GM12878 (cell line): ENCODE measurements around the gene WFDC12. TPM values are rescaled to one million over a fixed set of nuclear protein-coding genes. Genes with fewer than 3 reads are reported as not detected.

Experiments
- KLF5 ChIP-seq: fragments of 450-650 bp; IDR thresholded peaks from 2 replicates; pipeline ENCODE4 v1.6.1; 2014; ENCODE audit warnings: mild to moderate bottlenecking; ENCODE audit not compliant: partially characterized antibody
- polyA plus RNA-seq, 11 experiments: library from polyadenylated mRNA; depleted of rRNA in 4 of 11; unstranded in 6 of 11; stranded (reverse) in 5 of 11; fragments of >200 nt; fragmentation: Nextera tagmentation in 4 of 11; fragmentation: Illumina TruSeq in 1 of 11; extraction: Ambion mirVana in 4 of 11; extraction: Trizol in 1 of 11; gene quantifications; 1 replicate in 1 of 11; 2 replicates in 10 of 11; pipeline versions ENCODE4 v1.2.1 to v1.2.3, GENCODE V29; 2011 to 2016; ENCODE audit warnings: inconsistent platforms in 2 of 11, missing spikeins in 2 of 11, low read depth in 1 of 11
- total RNA-seq, 4 experiments: library from RNA; depleted of rRNA in 3 of 4; stranded (reverse); fragments of >200 nt in 3 of 4; fragmentation: Illumina TruSeq in 1 of 4; extraction: Trizol in 1 of 4; gene quantifications; 2 replicates each; pipeline versions ENCODE4 v1.2.1 to v1.2.3, GENCODE V29; 2013 to 2021
- TF ChIP-seq, protein P1 (sequence below), 3 experiments: IDR thresholded peaks in 2 of 3; conservative IDR thresholded peaks in 1 of 3; 2 replicates each; pipeline ENCODE4 v1.5.1; 2011; ENCODE audit warnings: low read depth in 3 of 3, low read length in 3 of 3, mild to moderate bottlenecking in 3 of 3, control low read depth in 2 of 3, moderate library complexity in 2 of 3, inconsistent platforms in 1 of 3, mixed read lengths in 1 of 3; ENCODE audit not compliant: control insufficient read depth in 2 of 3, insufficient read depth in 1 of 3; ENCODE audit errors: extremely low read depth in 1 of 3

Gene WFDC12
- total and polyA plus RNA-seq, 10 of the 15 experiments (the other 5 are each of a cell fraction or from before 2014, with no cell fraction given): not detected

DNA sequence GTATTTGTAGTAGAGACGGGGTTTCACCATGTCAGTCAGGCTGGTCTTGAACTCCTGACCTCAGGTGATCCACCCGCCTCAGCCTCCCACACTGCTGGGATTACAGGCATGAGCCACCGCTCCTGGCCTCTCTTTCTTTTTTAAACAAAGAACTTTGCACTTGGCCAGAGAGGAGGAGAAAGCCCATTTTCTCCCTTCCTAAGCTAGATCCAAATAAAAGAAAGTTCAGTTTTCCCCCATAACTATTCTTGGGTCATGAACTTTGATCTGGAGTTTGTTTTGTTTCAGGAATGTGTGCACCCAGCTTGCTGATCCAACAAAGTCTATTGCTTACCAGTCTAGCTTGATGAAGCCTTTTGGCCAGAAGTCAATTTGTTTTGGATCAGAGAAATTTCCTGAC, 46.7 kb downstream of the WFDC12 start (continued):
- TF ChIP-seq, protein P1, sequence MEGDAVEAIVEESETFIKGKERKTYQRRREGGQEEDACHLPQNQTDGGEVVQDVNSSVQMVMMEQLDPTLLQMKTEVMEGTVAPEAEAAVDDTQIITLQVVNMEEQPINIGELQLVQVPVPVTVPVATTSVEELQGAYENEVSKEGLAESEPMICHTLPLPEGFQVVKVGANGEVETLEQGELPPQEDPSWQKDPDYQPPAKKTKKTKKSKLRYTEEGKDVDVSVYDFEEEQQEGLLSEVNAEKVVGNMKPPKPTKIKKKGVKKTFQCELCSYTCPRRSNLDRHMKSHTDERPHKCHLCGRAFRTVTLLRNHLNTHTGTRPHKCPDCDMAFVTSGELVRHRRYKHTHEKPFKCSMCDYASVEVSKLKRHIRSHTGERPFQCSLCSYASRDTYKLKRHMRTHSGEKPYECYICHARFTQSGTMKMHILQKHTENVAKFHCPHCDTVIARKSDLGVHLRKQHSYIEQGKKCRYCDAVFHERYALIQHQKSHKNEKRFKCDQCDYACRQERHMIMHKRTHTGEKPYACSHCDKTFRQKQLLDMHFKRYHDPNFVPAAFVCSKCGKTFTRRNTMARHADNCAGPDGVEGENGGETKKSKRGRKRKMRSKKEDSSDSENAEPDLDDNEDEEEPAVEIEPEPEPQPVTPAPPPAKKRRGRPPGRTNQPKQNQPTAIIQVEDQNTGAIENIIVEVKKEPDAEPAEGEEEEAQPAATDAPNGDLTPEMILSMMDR (IDR thresholded peaks at IDR 0.05 in 2 of 3, conservative IDR thresholded peaks at IDR 0.05 in 1 of 3; ENCODE audit: control insufficient read depth in 2 of 3, extremely low read depth in 1 of 3, insufficient read depth in 1 of 3, low read depth in 3 of 3, low read length in 3 of 3): no peak
- no peak for TF ChIP-seq KLF5

Other genes starting within 250 kb of the WFDC12 start
Only the 7 nearest of the 14 such genes appear.
- gene STK4, start 158.0 kb downstream of the WFDC12 start, total RNA-seq (2014; rRNA removed): 86.8 and 97.8 TPM in 2 replicates
- 107 and 108 TPM in 2 replicates for gene STK4, start 158.0 kb downstream of the WFDC12 start, total RNA-seq (2014; rRNA removed; fragmentation: Illumina TruSeq; extraction: Trizol)
- 96.2 and 101 TPM in 2 replicates for gene STK4, start 158.0 kb downstream of the WFDC12 start, total RNA-seq (2021)
- gene STK4, start 158.0 kb downstream of the WFDC12 start, polyA plus RNA-seq (2011; rRNA removed): 92.6 and 122 TPM in 2 replicates
- gene STK4, start 158.0 kb downstream of the WFDC12 start, polyA plus RNA-seq (2014; fragmentation: Illumina TruSeq; extraction: Trizol): 84.9 and 101 TPM in 2 replicates
- 10 to 100 TPM; 24.0 to 51.4 TPM for gene STK4, start 158.0 kb downstream of the WFDC12 start, polyA plus RNA-seq (2014; fragmentation: Nextera tagmentation; extraction: Ambion mirVana)
- 59.8 and 68.0 TPM in 2 replicates for gene STK4, start 158.0 kb downstream of the WFDC12 start, polyA plus RNA-seq (2014; rRNA removed)
- gene STK4, start 158.0 kb downstream of the WFDC12 start, polyA plus RNA-seq (2016; fragmentation: Nextera tagmentation; extraction: Ambion mirVana): 100 to 1,000 TPM; 123 to 135 TPM
- not detected in 2 replicates for gene KCNS1, start 23.3 kb downstream of the WFDC12 start, total RNA-seq (2014; rRNA removed)
- not detected in 2 replicates for gene KCNS1, start 23.3 kb downstream of the WFDC12 start, total RNA-seq (2014; rRNA removed; fragmentation: Illumina TruSeq; extraction: Trizol)
- gene KCNS1, start 23.3 kb downstream of the WFDC12 start, total RNA-seq (2021): not detected in 2 replicates
- gene KCNS1, start 23.3 kb downstream of the WFDC12 start, polyA plus RNA-seq (2011; rRNA removed): not detected in 2 replicates
- not detected in 2 replicates for gene KCNS1, start 23.3 kb downstream of the WFDC12 start, polyA plus RNA-seq (2014; fragmentation: Illumina TruSeq; extraction: Trizol)
- gene KCNS1, start 23.3 kb downstream of the WFDC12 start, polyA plus RNA-seq (2014; fragmentation: Nextera tagmentation; extraction: Ambion mirVana): not detected
- not detected in 2 replicates for gene KCNS1, start 23.3 kb downstream of the WFDC12 start, polyA plus RNA-seq (2014; rRNA removed)
- gene KCNS1, start 23.3 kb downstream of the WFDC12 start, polyA plus RNA-seq (2016; fragmentation: Nextera tagmentation; extraction: Ambion mirVana): not detected
- gene WFDC5, start 9.3 kb downstream of the WFDC12 start, total RNA-seq (2014; rRNA removed): not detected in 2 replicates
- not detected in 2 replicates for gene WFDC5, start 9.3 kb downstream of the WFDC12 start, total RNA-seq (2014; rRNA removed; fragmentation: Illumina TruSeq; extraction: Trizol)
- gene WFDC5, start 9.3 kb downstream of the WFDC12 start, total RNA-seq (2021): not detected in 2 replicates
- gene WFDC5, start 9.3 kb downstream of the WFDC12 start, polyA plus RNA-seq (2011; rRNA removed): 0.26 TPM in 1 of 2 replicates, not detected in the other
- not detected in 2 replicates for gene WFDC5, start 9.3 kb downstream of the WFDC12 start, polyA plus RNA-seq (2014; fragmentation: Illumina TruSeq; extraction: Trizol)
- gene WFDC5, start 9.3 kb downstream of the WFDC12 start, polyA plus RNA-seq (2014; fragmentation: Nextera tagmentation; extraction: Ambion mirVana): not detected
- not detected in 2 replicates for gene WFDC5, start 9.3 kb downstream of the WFDC12 start, polyA plus RNA-seq (2014; rRNA removed)
- gene WFDC5, start 9.3 kb downstream of the WFDC12 start, polyA plus RNA-seq (2016; fragmentation: Nextera tagmentation; extraction: Ambion mirVana): under 1 TPM; 0.20 to 0.21 TPM
- not detected in 2 replicates for gene PI3, start 50.4 kb upstream of the WFDC12 start, total RNA-seq (2014; rRNA removed)
- gene PI3, start 50.4 kb upstream of the WFDC12 start, total RNA-seq (2014; rRNA removed; fragmentation: Illumina TruSeq; extraction: Trizol): not detected in 2 replicates
- not detected in 2 replicates for gene PI3, start 50.4 kb upstream of the WFDC12 start, total RNA-seq (2021)
- gene PI3, start 50.4 kb upstream of the WFDC12 start, polyA plus RNA-seq (2011; rRNA removed): not detected in 2 replicates
- gene PI3, start 50.4 kb upstream of the WFDC12 start, polyA plus RNA-seq (2014; fragmentation: Illumina TruSeq; extraction: Trizol): not detected in 2 replicates
- gene PI3, start 50.4 kb upstream of the WFDC12 start, polyA plus RNA-seq (2014; fragmentation: Nextera tagmentation; extraction: Ambion mirVana): not detected
- gene PI3, start 50.4 kb upstream of the WFDC12 start, polyA plus RNA-seq (2014; rRNA removed): not detected in 2 replicates
- gene PI3, start 50.4 kb upstream of the WFDC12 start, polyA plus RNA-seq (2016; fragmentation: Nextera tagmentation; extraction: Ambion mirVana): not detected
- not detected in 2 replicates for gene SEMG1, start 82.6 kb upstream of the WFDC12 start, total RNA-seq (2014; rRNA removed)
- not detected in 2 replicates for gene SEMG1, start 82.6 kb upstream of the WFDC12 start, total RNA-seq (2014; rRNA removed; fragmentation: Illumina TruSeq; extraction: Trizol)
- not detected in 2 replicates for gene SEMG1, start 82.6 kb upstream of the WFDC12 start, total RNA-seq (2021)
- not detected in 2 replicates for gene SEMG1, start 82.6 kb upstream of the WFDC12 start, polyA plus RNA-seq (2011; rRNA removed)
- not detected in 2 replicates for gene SEMG1, start 82.6 kb upstream of the WFDC12 start, polyA plus RNA-seq (2014; fragmentation: Illumina TruSeq; extraction: Trizol)
- gene SEMG1, start 82.6 kb upstream of the WFDC12 start, polyA plus RNA-seq (2014; fragmentation: Nextera tagmentation; extraction: Ambion mirVana): not detected
- gene SEMG1, start 82.6 kb upstream of the WFDC12 start, polyA plus RNA-seq (2014; rRNA removed): not detected in 2 replicates
- not detected for gene SEMG1, start 82.6 kb upstream of the WFDC12 start, polyA plus RNA-seq (2016; fragmentation: Nextera tagmentation; extraction: Ambion mirVana)
- gene SEMG2, start 96.9 kb upstream of the WFDC12 start, total RNA-seq (2014; rRNA removed): not detected in 2 replicates
- not detected in 2 replicates for gene SEMG2, start 96.9 kb upstream of the WFDC12 start, total RNA-seq (2014; rRNA removed; fragmentation: Illumina TruSeq; extraction: Trizol)
- gene SEMG2, start 96.9 kb upstream of the WFDC12 start, total RNA-seq (2021): not detected in 2 replicates
- not detected in 2 replicates for gene SEMG2, start 96.9 kb upstream of the WFDC12 start, polyA plus RNA-seq (2011; rRNA removed)
- not detected in 2 replicates for gene SEMG2, start 96.9 kb upstream of the WFDC12 start, polyA plus RNA-seq (2014; fragmentation: Illumina TruSeq; extraction: Trizol)
- not detected for gene SEMG2, start 96.9 kb upstream of the WFDC12 start, polyA plus RNA-seq (2014; fragmentation: Nextera tagmentation; extraction: Ambion mirVana)
- not detected in 2 replicates for gene SEMG2, start 96.9 kb upstream of the WFDC12 start, polyA plus RNA-seq (2014; rRNA removed)
- not detected for gene SEMG2, start 96.9 kb upstream of the WFDC12 start, polyA plus RNA-seq (2016; fragmentation: Nextera tagmentation; extraction: Ambion mirVana)
- not detected in 2 replicates for gene SLPI, start 130.1 kb upstream of the WFDC12 start, total RNA-seq (2014; rRNA removed)
- not detected in 2 replicates for gene SLPI, start 130.1 kb upstream of the WFDC12 start, total RNA-seq (2014; rRNA removed; fragmentation: Illumina TruSeq; extraction: Trizol)
- 1.4 TPM in 1 of 2 replicates, not detected in the other for gene SLPI, start 130.1 kb upstream of the WFDC12 start, total RNA-seq (2021)
- not detected in 2 replicates for gene SLPI, start 130.1 kb upstream of the WFDC12 start, polyA plus RNA-seq (2011; rRNA removed)
- not detected in 2 replicates for gene SLPI, start 130.1 kb upstream of the WFDC12 start, polyA plus RNA-seq (2014; fragmentation: Illumina TruSeq; extraction: Trizol)
- not detected for gene SLPI, start 130.1 kb upstream of the WFDC12 start, polyA plus RNA-seq (2014; fragmentation: Nextera tagmentation; extraction: Ambion mirVana)
- 0.56 TPM in 1 of 2 replicates, not detected in the other for gene SLPI, start 130.1 kb upstream of the WFDC12 start, polyA plus RNA-seq (2014; rRNA removed)
- gene SLPI, start 130.1 kb upstream of the WFDC12 start, polyA plus RNA-seq (2016; fragmentation: Nextera tagmentation; extraction: Ambion mirVana): not detected